OCI-LY7 (cell line): ENCODE results near the gene SPATA31E1.
"Not testable (repeated sequence)": the region's sequence is repeated elsewhere in the genome, so short reads cannot be mapped to it uniquely, and the experiment has no call there.

ENCODE experiments used
- CTCF ChIP-seq: fragments of 200-600 bp; sonication (generic); conservative IDR thresholded peaks from 2 replicates; pipeline ENCODE4 v1.5.1; 2014; ENCODE audit warnings: mild to moderate bottlenecking, antibody characterized with exemption, low read length, moderate library complexity, mixed read lengths
- EZH2phosphoT487 ChIP-seq: fragments of 200-600 bp; sonication (generic); IDR thresholded peaks from 2 replicates; pipeline ENCODE4 v1.6.1; 2018; ENCODE audit warnings: low read depth, borderline replicate concordance, mild to moderate bottlenecking, mixed run types, antibody characterized with exemption, low read length, moderate library complexity, mixed read lengths

GRCh38 chr9:87902371-87902770 is 19.7 kb downstream of the SPATA31E1 start:
- not testable (repeated sequence) for TF ChIP-seq CTCF, EZH2phosphoT487
